ENCODE results near the gene ZNF280A. TPM values are rescaled to one million over a fixed set of nuclear protein-coding genes. Genes with fewer than 3 reads are reported as not detected.

Gene ZNF280A
- total and polyA plus RNA-seq, 2 experiments from 2014 or later, result not detected

DNA sequence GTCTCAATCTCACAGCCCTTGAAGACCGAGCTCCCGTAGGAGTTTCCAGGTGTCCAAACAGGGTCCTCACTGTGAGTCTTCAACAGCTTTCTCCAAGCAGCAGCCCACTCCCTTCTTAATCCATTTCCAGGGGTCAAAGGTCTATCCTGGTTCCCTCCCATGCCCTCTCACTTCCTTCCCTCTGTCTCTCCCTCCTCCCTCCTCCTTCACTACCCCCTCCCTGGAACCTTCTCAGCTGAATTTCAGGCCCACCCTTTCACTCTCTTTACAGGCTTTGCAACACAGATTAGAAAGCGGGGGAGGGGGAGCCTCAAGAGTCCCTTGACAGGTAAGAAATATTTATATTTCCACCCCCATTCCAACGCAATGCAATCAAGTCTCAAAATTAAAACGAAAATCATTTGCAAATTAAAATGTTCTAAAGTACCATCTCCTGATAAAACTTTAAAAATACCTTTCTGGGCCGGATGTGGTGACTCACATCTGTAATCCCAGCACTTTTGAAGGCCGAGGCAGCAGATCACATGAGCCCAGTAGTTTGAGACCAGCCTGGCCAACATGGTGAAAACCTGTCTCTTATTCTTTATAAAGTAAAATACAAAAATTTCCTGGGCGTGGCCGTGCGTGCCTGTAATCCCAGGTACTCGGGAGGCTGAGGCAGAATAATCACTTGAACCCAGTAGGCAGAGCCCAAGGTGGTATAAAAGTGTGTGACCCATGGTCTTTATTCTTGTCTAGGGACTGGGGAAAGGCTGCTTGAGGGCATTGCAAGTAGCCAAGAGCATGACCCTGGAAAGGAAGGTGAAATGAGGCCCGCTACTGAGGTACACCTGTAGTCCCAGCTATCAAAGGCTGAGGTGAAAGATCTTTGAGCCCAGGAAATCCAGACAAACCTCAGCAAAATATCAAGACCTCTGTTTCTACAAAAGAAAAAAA is 865 bp upstream of the ZNF280A start (continued):
- TF ChIP-seq, protein P1, sequence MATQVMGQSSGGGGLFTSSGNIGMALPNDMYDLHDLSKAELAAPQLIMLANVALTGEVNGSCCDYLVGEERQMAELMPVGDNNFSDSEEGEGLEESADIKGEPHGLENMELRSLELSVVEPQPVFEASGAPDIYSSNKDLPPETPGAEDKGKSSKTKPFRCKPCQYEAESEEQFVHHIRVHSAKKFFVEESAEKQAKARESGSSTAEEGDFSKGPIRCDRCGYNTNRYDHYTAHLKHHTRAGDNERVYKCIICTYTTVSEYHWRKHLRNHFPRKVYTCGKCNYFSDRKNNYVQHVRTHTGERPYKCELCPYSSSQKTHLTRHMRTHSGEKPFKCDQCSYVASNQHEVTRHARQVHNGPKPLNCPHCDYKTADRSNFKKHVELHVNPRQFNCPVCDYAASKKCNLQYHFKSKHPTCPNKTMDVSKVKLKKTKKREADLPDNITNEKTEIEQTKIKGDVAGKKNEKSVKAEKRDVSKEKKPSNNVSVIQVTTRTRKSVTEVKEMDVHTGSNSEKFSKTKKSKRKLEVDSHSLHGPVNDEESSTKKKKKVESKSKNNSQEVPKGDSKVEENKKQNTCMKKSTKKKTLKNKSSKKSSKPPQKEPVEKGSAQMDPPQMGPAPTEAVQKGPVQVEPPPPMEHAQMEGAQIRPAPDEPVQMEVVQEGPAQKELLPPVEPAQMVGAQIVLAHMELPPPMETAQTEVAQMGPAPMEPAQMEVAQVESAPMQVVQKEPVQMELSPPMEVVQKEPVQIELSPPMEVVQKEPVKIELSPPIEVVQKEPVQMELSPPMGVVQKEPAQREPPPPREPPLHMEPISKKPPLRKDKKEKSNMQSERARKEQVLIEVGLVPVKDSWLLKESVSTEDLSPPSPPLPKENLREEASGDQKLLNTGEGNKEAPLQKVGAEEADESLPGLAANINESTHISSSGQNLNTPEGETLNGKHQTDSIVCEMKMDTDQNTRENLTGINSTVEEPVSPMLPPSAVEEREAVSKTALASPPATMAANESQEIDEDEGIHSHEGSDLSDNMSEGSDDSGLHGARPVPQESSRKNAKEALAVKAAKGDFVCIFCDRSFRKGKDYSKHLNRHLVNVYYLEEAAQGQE (IDR thresholded peaks at IDR 0.05; ENCODE audit: unreplicated experiment), result no peak
- TF ChIP-seq, protein P2, sequence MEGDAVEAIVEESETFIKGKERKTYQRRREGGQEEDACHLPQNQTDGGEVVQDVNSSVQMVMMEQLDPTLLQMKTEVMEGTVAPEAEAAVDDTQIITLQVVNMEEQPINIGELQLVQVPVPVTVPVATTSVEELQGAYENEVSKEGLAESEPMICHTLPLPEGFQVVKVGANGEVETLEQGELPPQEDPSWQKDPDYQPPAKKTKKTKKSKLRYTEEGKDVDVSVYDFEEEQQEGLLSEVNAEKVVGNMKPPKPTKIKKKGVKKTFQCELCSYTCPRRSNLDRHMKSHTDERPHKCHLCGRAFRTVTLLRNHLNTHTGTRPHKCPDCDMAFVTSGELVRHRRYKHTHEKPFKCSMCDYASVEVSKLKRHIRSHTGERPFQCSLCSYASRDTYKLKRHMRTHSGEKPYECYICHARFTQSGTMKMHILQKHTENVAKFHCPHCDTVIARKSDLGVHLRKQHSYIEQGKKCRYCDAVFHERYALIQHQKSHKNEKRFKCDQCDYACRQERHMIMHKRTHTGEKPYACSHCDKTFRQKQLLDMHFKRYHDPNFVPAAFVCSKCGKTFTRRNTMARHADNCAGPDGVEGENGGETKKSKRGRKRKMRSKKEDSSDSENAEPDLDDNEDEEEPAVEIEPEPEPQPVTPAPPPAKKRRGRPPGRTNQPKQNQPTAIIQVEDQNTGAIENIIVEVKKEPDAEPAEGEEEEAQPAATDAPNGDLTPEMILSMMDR (conservative IDR thresholded peaks at IDR 0.05; ENCODE audit: low read depth in 2 of 2), result no peak
- TF ChIP-seq STAT1 (IDR thresholded peaks at IDR 0.05; ENCODE audit: unreplicated experiment) (no peak), EZH2phosphoT487 (IDR thresholded peaks at IDR 0.05; ENCODE audit: unreplicated experiment) (no peak), CREB1 (CRISPR knock-in tag; IDR thresholded peaks at IDR 0.05; ENCODE audit: low read depth) (no peak), EZH2 (IDR thresholded peaks at IDR 0.05; ENCODE audit: low read depth, unreplicated experiment) (no peak), ZNF331 (CRISPR knock-in tag; IDR thresholded peaks at IDR 0.05; ENCODE audit: low read depth) (no peak)
- TF ChIP-seq, protein P3, sequence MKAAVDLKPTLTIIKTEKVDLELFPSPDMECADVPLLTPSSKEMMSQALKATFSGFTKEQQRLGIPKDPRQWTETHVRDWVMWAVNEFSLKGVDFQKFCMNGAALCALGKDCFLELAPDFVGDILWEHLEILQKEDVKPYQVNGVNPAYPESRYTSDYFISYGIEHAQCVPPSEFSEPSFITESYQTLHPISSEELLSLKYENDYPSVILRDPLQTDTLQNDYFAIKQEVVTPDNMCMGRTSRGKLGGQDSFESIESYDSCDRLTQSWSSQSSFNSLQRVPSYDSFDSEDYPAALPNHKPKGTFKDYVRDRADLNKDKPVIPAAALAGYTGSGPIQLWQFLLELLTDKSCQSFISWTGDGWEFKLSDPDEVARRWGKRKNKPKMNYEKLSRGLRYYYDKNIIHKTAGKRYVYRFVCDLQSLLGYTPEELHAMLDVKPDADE (IDR thresholded peaks at IDR 0.05), result no peak

DNA sequence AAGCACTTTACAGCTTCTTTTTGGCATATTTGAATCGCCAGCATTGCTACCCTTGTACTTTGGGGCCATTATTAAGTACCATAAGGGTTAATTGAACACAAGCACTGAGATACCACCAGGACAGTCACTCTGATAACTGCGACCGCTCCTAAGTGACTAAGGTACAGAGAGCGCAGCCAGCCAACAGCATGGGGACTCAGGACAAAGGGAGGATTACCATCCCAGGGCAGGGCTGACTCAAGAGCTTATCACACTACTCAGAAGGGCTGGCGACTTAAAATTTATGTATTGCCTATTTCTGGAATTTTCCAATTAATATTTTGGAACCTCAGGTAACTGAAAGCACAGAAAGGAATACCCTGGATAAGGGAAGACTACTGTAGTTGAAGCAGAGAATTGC is 479 bp downstream of the ZNF280A start:
- Histone ChIP-seq H3K9me2 (ENCODE audit: insufficient read depth) (no peaks in the 10 kb centered on the region), H3K4me2 (no peak overlapping the region), H4K20me1 (replicated peaks; ENCODE audit: insufficient read depth) (no peaks in the 10 kb centered on the region), H3K27ac (ENCODE audit: low read depth) (no peak overlapping the region), H2AFZ (peak overlapping the region; percentile 33; the same call in 1 of the 2 replicates), H3K4me1 (ENCODE audit: insufficient read depth) (no peaks in the 10 kb centered on the region), H3K79me2 (replicated peaks; ENCODE audit: insufficient read depth) (no peaks in the 10 kb centered on the region), H3F3A (replicated peaks; ENCODE audit: low read depth) (no peaks in the 10 kb centered on the region), H3K27me3 (ENCODE audit: insufficient read depth) (peaks cover 97% of the 10 kb centered on the region), H3K36me3 (ENCODE audit: insufficient read depth) (no peaks in the 10 kb centered on the region), H3K4me3 (no peak overlapping the region)
- Mint-ChIP-seq H3K27me3 (ENCODE audit: insufficient read depth, low read depth, poor library complexity) (peaks cover 69% of the 10 kb centered on the region), H3K4me3 (no peak overlapping the region), H3K27ac (no peak overlapping the region), H3K36me3 (ENCODE audit: low read depth) (no peaks in the 10 kb centered on the region), H3K4me1 (peaks cover 5% of the 10 kb centered on the region; the same call in 2 of the 3 replicates), H3K9me3 (peaks cover 9% of the 10 kb centered on the region; the same call in 2 of the 3 replicates)
- DNase-seq (ENCODE audit: low spot score) (no peak), ATAC-seq (peak; percentile 52)
- no peak for TF ChIP-seq EZH2phosphoT487 (IDR thresholded peaks at IDR 0.05; ENCODE audit: unreplicated experiment)
- TF ChIP-seq, protein P4, sequence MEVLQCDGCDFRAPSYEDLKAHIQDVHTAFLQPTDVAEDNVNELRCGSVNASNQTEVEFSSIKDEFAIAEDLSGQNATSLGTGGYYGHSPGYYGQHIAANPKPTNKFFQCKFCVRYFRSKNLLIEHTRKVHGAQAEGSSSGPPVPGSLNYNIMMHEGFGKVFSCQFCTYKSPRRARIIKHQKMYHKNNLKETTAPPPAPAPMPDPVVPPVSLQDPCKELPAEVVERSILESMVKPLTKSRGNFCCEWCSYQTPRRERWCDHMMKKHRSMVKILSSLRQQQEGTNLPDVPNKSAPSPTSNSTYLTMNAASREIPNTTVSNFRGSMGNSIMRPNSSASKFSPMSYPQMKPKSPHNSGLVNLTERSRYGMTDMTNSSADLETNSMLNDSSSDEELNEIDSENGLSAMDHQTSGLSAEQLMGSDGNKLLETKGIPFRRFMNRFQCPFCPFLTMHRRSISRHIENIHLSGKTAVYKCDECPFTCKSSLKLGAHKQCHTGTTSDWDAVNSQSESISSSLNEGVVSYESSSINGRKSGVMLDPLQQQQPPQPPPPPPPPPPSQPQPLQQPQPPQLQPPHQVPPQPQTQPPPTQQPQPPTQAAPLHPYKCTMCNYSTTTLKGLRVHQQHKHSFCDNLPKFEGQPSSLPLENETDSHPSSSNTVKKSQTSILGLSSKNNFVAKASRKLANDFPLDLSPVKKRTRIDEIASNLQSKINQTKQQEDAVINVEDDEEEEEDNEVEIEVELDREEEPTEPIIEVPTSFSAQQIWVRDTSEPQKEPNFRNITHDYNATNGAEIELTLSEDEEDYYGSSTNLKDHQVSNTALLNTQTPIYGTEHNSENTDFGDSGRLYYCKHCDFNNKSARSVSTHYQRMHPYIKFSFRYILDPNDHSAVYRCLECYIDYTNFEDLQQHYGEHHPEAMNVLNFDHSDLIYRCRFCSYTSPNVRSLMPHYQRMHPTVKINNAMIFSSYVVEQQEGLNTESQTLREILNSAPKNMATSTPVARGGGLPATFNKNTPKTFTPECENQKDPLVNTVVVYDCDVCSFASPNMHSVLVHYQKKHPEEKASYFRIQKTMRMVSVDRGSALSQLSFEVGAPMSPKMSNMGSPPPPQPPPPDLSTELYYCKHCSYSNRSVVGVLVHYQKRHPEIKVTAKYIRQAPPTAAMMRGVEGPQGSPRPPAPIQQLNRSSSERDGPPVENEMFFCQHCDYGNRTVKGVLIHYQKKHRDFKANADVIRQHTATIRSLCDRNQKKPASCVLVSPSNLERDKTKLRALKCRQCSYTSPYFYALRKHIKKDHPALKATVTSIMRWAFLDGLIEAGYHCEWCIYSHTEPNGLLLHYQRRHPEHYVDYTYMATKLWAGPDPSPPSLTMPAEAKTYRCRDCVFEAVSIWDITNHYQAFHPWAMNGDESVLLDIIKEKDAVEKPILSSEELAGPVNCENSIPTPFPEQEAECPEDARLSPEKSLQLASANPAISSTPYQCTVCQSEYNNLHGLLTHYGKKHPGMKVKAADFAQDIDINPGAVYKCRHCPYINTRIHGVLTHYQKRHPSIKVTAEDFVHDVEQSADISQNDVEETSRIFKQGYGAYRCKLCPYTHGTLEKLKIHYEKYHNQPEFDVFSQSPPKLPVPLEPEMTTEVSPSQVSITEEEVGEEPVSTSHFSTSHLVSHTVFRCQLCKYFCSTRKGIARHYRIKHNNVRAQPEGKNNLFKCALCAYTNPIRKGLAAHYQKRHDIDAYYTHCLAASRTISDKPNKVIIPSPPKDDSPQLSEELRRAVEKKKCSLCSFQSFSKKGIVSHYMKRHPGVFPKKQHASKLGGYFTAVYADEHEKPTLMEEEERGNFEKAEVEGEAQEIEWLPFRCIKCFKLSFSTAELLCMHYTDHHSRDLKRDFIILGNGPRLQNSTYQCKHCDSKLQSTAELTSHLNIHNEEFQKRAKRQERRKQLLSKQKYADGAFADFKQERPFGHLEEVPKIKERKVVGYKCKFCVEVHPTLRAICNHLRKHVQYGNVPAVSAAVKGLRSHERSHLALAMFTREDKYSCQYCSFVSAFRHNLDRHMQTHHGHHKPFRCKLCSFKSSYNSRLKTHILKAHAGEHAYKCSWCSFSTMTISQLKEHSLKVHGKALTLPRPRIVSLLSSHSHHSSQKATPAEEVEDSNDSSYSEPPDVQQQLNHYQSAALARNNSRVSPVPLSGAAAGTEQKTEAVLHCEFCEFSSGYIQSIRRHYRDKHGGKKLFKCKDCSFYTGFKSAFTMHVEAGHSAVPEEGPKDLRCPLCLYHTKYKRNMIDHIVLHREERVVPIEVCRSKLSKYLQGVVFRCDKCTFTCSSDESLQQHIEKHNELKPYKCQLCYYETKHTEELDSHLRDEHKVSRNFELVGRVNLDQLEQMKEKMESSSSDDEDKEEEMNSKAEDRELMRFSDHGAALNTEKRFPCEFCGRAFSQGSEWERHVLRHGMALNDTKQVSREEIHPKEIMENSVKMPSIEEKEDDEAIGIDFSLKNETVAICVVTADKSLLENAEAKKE (CRISPR knock-in tag; IDR thresholded peaks at IDR 0.05), result no peak
- TF ChIP-seq POLR2AphosphoS5 (IDR thresholded peaks at IDR 0.05; ENCODE audit: low read depth), result no peak

All from GM23338 (cell line).